ENCODE data around the gene CCDC28B. TPM values are rescaled to one million over a fixed set of nuclear protein-coding genes. Genes with fewer than 3 reads are reported as not detected.
A peak's percentile ranks its signal among the peaks of the same experiment; 100 is the strongest.

The CCDC28B gene
- polyA plus RNA-seq, 1 of the 3 experiments (the other 2 are of a cell fraction) = 26.3 TPM

DNA sequence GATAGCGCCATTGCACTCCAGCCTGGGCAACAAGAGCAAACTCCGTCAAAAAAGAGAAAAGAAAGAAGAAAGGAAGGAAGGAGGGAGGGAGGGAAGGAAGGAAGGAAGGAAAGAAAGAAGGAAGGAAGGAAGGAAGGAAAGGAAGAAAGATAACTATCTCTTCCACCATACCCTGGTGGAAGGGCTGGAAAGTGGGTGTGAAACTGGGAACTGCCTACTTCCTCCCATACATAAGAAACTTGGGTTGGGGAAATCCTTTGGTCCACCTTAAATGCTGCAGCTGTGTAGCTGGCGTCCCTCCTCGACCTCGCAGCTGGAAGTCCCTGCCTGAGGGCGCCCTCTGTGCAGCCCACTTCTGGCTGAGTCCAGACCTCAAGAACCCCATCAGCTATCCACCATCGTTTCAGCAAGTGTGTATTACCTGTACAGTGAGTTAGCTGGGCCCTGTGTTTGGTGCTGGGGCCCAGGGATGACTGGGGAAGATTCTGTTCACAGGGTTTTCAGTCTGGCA is 42.0 kb downstream of the CCDC28B start:
- CTCF ChIA-PET = interaction anchor here (1.1 to 1.4 kb wide), 3 partner anchors 13 to 27 kb away, joined by 3 read pairs; no protein-coding TSS in a partner anchor
- DNase-seq = peak; percentile 66
- Histone ChIP-seq H3K4me1 (ENCODE audit: control insufficient read depth in 1 of 2, insufficient read depth in 2 of 2, low read depth in 1 of 2, low read length in 1 of 2) (peaks cover 10 to 13% of the 10 kb centered on the region in 2 experiments; a peak in 3 of 4 replicates), H3K9me3 (no peaks in the 10 kb centered on the region), H2AFZ (ENCODE audit: low read depth) (no peak overlapping the region), H3K27me3 (ENCODE audit: insufficient read depth) (no peaks in the 10 kb centered on the region), H3K79me2 (ENCODE audit: insufficient read depth) (no peaks in the 10 kb centered on the region), H3K4me2 (no peak overlapping the region), H3K9ac (no peak overlapping the region), H3F3A (replicated peaks; ENCODE audit: insufficient read depth) (peaks cover 12% of the 10 kb centered on the region), H3K4me3 (ENCODE audit: low read depth in 2 of 2, low read length in 1 of 2) (no peak overlapping the region), H4K20me1 (ENCODE audit: insufficient read depth) (no peaks in the 10 kb centered on the region), H3K27ac (ENCODE audit: low read depth in 2 of 2, low read length in 1 of 2) (no peak overlapping the region), H3K9me2 (no peaks in the 10 kb centered on the region), H3K36me3 (replicated peaks in 1 of 2; ENCODE audit: control insufficient read depth in 1 of 2, insufficient read depth in 2 of 2, low read length in 1 of 2) (no peaks in the 10 kb centered on the region)
- no peak for TF ChIP-seq TAF1 (IDR thresholded peaks at IDR 0.05; ENCODE audit: borderline replicate concordance, low read depth, low read length)
- TF ChIP-seq, protein P1, sequence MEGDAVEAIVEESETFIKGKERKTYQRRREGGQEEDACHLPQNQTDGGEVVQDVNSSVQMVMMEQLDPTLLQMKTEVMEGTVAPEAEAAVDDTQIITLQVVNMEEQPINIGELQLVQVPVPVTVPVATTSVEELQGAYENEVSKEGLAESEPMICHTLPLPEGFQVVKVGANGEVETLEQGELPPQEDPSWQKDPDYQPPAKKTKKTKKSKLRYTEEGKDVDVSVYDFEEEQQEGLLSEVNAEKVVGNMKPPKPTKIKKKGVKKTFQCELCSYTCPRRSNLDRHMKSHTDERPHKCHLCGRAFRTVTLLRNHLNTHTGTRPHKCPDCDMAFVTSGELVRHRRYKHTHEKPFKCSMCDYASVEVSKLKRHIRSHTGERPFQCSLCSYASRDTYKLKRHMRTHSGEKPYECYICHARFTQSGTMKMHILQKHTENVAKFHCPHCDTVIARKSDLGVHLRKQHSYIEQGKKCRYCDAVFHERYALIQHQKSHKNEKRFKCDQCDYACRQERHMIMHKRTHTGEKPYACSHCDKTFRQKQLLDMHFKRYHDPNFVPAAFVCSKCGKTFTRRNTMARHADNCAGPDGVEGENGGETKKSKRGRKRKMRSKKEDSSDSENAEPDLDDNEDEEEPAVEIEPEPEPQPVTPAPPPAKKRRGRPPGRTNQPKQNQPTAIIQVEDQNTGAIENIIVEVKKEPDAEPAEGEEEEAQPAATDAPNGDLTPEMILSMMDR (IDR thresholded peaks at IDR 0.05) = no peak
- no peak for TF ChIP-seq RCOR1 (IDR thresholded peaks at IDR 0.05; ENCODE audit: low read length)
- no peak for TF ChIP-seq TEAD4 (IDR thresholded peaks at IDR 0.05; ENCODE audit: borderline replicate concordance, insufficient read depth)
- no peak for TF ChIP-seq GATA2 (CRISPR knock-in tag; IDR thresholded peaks at IDR 0.05)
- TF ChIP-seq FOXM1 (IDR thresholded peaks at IDR 0.05; ENCODE audit: low read depth) = no peak
- no peak for TF ChIP-seq MAX (IDR thresholded peaks at IDR 0.05; ENCODE audit: low read depth)
- WGBS (ENCODE audit: low lambda C conversion rate) = 77% methylated on average over 3 of the region's 7 CpGs
- POLR2A ChIA-PET = interaction anchor here (0.8 to 1.3 kb wide), 3 partner anchors 10 to 94 kb away, joined by 3 read pairs; partner anchors contain the start of gene MARCKSL1

- peaks cover 7 to 10% of the 10 kb centered on the region in 2 experiments; a peak in 3 of 4 replicates for H3K4me1 ChIP-seq (ENCODE audit: control insufficient read depth in 1 of 2, insufficient read depth in 2 of 2, low read depth in 1 of 2, low read length in 1 of 2)
- CTCF ChIA-PET = interaction anchor here (1.0 to 5.4 kb wide), 8 partner anchors 8 to 59 kb away, joined by 3 to 45 read pairs (median 6); partner anchors contain the start of gene CCDC28B
- H3K4me3 ChIP-seq (ENCODE audit: low read depth in 2 of 2, low read length in 1 of 2) = peak within 1 kb of the TSS in 1 of 2 experiments; percentile 47; a peak in 1 of 4 replicates
- DNase-seq = no peak
- H4K20me1 ChIP-seq (ENCODE audit: insufficient read depth) = no peaks in the 10 kb centered on the region
- H3K79me2 ChIP-seq (ENCODE audit: insufficient read depth) = no peaks in the 10 kb centered on the region
- H3K9me3 ChIP-seq = no peaks in the 10 kb centered on the region
- no peaks in the 10 kb centered on the region for H3K27me3 ChIP-seq (ENCODE audit: insufficient read depth)
- POLR2A ChIA-PET = interaction anchor here (0.5 kb wide), 1 partner anchor 9 kb away, joined by 3 read pairs; no protein-coding TSS in a partner anchor
- peak within 1 kb of the TSS; percentile 44; the same call in 1 of the 2 replicates for H3K4me2 ChIP-seq
- TF ChIP-seq TAF1 (IDR thresholded peaks at IDR 0.05; ENCODE audit: borderline replicate concordance, low read depth, low read length) = no peak
- TF ChIP-seq MEF2A (IDR thresholded peaks at IDR 0.05; ENCODE audit: borderline replicate concordance, low read depth) = no peak
- TF ChIP-seq USF1 (IDR thresholded peaks at IDR 0.05; ENCODE audit: borderline replicate concordance, low read depth) = peak; percentile 43; the same call in 1 of the 2 replicates
- TF ChIP-seq NFIC (IDR thresholded peaks at IDR 0.05; ENCODE audit: borderline replicate concordance) = no peak
- no peak for TF ChIP-seq FOXM1 (IDR thresholded peaks at IDR 0.05; ENCODE audit: low read depth)
- TF ChIP-seq, protein P2, sequence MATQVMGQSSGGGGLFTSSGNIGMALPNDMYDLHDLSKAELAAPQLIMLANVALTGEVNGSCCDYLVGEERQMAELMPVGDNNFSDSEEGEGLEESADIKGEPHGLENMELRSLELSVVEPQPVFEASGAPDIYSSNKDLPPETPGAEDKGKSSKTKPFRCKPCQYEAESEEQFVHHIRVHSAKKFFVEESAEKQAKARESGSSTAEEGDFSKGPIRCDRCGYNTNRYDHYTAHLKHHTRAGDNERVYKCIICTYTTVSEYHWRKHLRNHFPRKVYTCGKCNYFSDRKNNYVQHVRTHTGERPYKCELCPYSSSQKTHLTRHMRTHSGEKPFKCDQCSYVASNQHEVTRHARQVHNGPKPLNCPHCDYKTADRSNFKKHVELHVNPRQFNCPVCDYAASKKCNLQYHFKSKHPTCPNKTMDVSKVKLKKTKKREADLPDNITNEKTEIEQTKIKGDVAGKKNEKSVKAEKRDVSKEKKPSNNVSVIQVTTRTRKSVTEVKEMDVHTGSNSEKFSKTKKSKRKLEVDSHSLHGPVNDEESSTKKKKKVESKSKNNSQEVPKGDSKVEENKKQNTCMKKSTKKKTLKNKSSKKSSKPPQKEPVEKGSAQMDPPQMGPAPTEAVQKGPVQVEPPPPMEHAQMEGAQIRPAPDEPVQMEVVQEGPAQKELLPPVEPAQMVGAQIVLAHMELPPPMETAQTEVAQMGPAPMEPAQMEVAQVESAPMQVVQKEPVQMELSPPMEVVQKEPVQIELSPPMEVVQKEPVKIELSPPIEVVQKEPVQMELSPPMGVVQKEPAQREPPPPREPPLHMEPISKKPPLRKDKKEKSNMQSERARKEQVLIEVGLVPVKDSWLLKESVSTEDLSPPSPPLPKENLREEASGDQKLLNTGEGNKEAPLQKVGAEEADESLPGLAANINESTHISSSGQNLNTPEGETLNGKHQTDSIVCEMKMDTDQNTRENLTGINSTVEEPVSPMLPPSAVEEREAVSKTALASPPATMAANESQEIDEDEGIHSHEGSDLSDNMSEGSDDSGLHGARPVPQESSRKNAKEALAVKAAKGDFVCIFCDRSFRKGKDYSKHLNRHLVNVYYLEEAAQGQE (IDR thresholded peaks at IDR 0.05; ENCODE audit: low read depth, low read length) = no peak
- no peak for TF ChIP-seq POLR2AphosphoS5 (IDR thresholded peaks at IDR 0.05; ENCODE audit: low read depth, low read length)
- H3K9ac ChIP-seq = no peak within 1 kb of the TSS
- WGBS (ENCODE audit: low lambda C conversion rate) = no CpG with 5 or more reads among the region's 3 CpGs
- H3K36me3 ChIP-seq (replicated peaks in 1 of 2; ENCODE audit: control insufficient read depth in 1 of 2, insufficient read depth in 2 of 2, low read length in 1 of 2) = no peaks in the 10 kb centered on the region
- H3K27ac ChIP-seq (ENCODE audit: low read depth in 2 of 2, low read length in 1 of 2) = no peak within 1 kb of the TSS
- H2AFZ ChIP-seq (ENCODE audit: low read depth) = peak within 1 kb of the TSS; percentile 19; the same call in 1 of the 2 replicates
- no peaks in the 10 kb centered on the region for H3K9me2 ChIP-seq
- peaks cover 3% of the 10 kb centered on the region for H3F3A ChIP-seq (replicated peaks; ENCODE audit: insufficient read depth)
Measured at GRCh38 chr1:32246888-32247273, 46.5 kb downstream of the CCDC28B start, which contains the start of gene FAM167B. TSS of gene FAM167B (plus strand) at chr1:32247222. CDS start at chr1:32247422, 200 bp downstream.

All from SK-N-SH (cell line).